DMS 273 (cell line): ENCODE results near the gene SIRT7.

Source experiments
- DNase-seq: peaks from one replicate; lab custom pipeline; 2025; ENCODE audit not compliant: unreplicated experiment; lab: John Stamatoyannopoulos, UW

Gene SIRT7

DNA sequence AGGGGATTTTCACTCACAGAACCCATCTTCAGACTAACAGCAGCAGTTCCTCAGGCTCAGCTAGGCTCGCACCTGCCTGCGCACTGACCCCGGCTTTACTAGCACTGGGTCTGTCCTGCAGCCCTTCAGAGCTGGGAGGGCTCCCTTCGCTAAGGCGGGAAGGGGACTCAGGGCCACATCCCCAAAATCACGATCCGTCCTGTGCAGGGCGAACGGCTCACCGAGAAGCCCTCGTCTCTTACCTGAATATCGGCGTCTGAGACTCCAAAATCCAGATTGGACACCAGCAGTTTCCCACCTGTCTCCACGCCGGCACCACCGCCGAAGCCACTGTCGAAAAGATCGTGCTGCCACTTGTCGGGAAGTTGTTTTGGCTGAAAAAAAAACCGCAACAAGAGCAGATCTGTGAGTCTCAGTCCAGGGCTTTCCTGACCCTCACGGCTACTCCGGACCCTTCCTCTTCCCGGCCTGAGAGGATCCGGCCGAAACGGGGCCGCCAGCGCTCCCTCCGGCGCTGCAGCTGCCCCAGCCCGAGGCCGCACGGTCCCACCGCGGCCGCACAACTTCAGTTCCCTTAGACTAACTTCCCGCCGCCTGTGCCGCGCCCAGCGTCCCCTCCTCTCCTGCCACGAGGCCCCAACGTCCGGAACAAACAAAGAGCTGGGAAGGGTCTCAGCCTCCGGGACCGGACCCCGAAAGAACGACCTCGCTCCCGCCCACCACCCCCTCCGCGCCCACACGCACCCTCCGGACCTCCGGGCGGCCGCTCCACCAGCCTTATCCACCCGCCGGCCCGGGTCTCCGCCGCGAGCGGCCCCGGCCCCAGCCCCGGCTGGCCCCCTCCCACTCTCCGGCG is 27.3 kb downstream of the SIRT7 start:
- DNase-seq, result peak; percentile 53

DNA sequence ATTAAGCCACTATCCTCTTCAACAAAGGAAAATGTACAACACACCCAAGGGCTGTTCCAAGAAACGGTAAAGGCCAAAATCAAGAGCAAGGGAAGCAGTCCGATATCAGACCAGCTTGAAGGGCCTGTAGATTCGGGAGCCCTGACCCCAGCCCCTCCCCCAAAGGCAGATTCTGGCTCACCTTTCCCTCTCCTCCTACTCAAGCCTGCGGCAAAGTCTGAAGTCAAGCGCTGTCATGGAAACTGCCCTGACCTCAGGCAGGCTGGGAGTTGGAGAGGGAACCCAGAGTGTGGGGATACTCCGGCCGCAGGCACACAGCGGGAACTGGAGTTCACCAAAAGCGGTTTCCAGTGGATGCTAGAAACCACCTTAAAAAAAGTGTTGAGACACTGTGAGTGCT is 28.4 kb downstream of the SIRT7 start:
- no peak for DNase-seq

- no peak for DNase-seq
Measured at GRCh38 chr17:81888988-81889595, 28.9 kb downstream of the SIRT7 start.

- no peak for DNase-seq
Measured at GRCh38 chr17:81888105-81888987, 29.6 kb downstream of the SIRT7 start.

DNA sequence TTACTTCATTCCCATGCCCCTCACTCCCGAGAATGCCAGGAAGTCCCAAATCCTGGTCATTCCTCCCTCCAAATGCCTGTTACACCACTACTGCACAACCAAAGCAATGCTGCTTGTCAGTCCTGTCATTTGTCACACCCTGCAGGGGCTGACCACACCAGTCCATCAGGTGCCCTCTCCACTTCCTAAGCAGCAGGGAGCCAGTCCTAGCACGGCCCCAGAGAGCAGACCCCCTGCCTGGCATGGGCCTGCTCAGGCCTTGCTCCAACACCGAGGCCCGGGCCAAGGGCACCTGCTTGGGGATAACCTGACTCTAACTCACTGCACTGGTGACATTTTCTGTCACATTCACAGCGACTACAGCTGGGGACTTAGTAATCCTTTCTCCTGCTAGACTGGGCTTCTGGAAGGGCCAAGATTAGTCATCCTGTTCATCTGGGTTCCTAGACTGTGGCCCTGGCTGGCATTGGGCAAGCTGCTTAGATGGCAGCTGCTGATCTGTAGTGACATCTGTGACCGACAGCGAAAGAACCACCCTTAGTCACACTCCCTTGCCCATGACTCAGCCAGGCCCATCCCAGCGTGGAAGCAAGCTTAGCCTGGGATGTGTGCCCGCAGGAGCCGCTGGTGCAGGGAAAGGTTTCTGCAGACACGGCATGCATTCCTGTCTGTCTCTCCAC is 32.0 kb downstream of the SIRT7 start:
- peak; percentile 60 for DNase-seq

- no peak for DNase-seq
Measured at GRCh38 chr17:81885454-81885853, 32.5 kb downstream of the SIRT7 start.

- no peak for DNase-seq
Measured at GRCh38 chr17:81884968-81885367, 33.0 kb downstream of the SIRT7 start.

DNA sequence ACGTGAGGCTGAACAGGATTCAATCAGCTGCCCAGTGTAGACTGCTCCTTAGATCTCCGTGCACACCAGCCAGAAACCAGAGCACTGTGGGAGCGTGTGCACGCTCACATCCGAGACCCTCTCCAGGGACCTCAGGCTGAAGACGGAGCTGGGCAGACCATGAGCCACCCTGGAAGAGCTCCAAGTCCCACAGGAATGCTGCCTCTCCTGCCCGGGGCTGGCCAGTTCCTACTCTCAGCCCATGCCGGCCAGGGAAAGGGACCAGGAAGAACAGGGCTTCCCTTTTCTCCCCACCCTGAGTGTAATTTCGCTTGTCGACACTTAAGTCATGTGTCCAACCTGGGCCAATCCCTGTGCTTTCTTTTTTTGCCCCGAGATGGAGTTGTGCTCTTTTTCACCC is 33.5 kb downstream of the SIRT7 start:
- DNase-seq, result no peak

DNA sequence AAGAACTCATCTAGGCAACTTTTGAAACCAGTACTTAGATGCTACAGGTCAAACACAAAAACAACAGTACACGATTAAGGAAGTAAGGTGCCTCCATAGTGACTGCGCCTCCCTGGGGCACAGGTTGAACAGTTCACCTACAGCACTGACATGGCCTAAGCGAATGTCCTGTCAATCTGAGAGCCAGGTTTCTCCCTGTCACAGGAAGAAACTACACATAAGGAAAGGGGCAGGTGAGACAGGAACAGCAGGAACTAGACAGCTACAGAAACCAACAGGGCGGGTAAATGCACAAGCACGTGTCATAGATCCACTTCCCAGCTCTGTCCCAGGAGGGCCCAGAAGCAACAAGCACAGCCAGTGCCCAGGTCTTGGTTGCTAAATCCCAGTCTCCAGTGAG is 38.9 kb downstream of the SIRT7 start:
- DNase-seq, result no peak

DNA sequence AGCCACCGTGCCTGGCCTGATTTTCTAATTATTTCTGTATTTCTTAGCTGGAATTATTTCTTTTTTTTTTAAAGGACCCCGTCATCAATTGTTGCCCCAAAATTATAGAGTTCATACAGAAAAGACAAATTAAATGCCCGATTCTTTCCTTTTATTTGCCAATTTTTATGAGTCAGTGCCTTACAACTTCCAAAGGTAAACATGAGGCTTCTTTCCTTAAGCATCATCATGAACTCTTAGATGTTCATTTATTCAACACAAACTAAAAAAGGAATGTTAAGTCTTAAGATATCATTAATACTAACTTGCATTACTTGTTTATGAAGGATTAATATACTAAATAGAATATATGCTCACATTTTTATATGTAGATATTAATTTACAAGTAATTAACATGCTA is 39.7 kb downstream of the SIRT7 start:
- DNase-seq, result no peak

GRCh38 chr17:81877569-81877968 is 40.4 kb downstream of the SIRT7 start:
- DNase-seq, result no peak

DNA sequence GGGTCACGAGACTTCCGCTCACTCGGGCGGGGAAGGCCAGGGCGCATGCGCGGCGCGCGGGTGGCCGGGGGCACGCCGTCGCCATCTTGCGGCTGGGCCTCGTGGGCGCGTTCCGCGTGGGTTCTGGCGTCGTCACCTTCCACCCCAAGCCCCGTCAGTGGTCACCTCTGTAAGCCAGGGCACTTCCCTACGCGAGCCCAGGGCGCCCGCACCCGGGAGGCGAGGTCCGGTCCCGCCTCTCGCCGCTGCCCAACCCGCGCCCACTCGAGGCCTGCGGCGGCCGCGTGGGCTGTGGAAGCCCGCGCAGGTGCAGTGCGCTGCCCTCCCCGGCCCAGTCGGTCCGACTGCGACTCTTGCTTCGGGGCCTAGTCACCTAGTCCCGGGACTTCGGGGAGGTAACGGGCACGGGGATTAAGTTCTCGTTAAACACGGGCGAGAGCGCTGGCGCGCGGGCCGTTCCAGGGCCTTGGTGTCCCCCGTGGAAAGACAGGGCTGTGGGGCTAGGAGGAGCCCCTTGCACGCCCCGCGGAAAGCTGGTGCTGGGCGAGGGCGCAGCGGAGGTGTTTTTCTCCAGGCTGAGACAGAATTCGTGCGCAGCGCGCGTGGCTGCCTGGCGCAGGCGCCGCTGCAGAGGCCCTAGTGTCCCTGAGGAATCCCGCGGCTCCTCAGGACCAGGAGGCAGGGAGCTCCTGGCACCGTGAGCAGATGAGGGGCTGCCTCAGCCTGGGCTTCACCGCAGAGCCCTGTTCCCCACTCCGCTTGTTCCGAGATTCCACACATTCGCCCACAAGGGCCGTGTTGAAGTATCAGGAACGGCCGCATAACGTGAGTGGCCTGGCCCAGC is 46.4 kb downstream of the SIRT7 start:
- peak; percentile 95 for DNase-seq

DNA sequence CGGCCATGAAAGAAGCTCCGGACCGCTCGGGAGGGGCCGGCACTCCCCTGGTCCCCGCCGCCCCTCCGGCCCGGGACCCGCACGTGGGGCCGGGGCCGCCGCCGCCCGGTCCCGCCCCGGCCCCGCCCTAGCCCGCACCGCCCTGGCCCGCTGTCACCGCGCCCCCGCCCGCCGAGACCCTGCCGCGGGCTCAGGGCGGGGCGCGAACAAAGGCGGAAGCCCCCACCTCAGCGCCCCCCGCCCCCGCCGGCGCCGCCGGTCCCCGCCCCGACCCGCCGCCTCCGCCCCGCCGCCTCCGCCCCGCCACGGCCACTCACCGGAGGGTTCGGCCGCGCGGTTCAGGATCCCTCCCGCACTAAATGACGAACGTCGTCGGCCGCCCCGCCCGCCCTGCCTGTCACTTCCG is 47.0 kb downstream of the SIRT7 start, which contains the start of gene ARHGDIA:
TSS of gene ARHGDIA (minus strand) at position 357 of the 406 bp plus-strand sequence. CDS start 1,407 bp downstream, outside the sequence.
- DNase-seq, result peak; percentile 79

GRCh38 chr17:81870131-81870980 is 47.6 kb downstream of the SIRT7 start:
- peak; percentile 75 for DNase-seq

- DNase-seq, result peak; percentile 62
Measured at GRCh38 chr17:81869221-81870130, 48.5 kb downstream of the SIRT7 start.

GRCh38 chr17:81868674-81869220 is 49.2 kb downstream of the SIRT7 start:
- DNase-seq, result peak; percentile 65

GRCh38 chr17:81867991-81868673 is 49.8 kb downstream of the SIRT7 start:
- DNase-seq, result peak; percentile 71
